ENCODE data around the gene ADCYAP1R1. TPM values are rescaled to one million over a fixed set of nuclear protein-coding genes. Genes with fewer than 3 reads are reported as not detected.

ADCYAP1R1 gene
- total RNA-seq, 6 experiments from 2014 or later, result 0.05 to 0.37 (median 0.29) TPM

DNA sequence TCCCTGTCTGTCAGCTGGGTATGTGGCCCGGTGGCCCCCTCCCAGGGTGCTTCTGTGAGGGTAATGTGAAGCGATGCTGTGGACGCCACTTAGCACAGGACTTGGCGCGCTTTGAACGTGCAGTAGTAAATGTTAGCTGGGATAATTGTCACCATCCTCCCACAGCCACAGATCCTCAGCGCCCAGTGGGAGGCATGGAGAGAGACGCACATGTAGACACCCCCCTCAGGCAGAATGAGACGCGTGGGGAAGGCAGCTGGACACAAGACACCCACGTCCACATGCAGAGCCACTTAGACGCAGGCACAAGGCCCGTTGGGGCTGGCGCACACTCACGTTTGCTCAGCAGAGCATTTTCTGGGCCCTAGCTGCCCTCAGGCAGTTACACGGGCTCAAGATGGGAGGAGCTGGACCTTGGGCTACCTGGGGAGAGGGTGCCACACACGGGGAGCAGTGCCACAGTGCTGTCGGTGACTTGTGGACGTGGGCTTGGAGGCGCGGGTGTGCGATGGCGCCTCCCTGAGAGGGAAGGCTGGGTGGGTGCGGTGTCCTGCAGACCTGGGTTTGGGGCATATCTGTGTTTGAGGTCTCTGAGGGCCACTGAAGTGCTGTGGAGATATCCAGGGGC is 26.4 kb downstream of the ADCYAP1R1 start:
- intact Hi-C loops (cut with DNase I), result no loop called here
- Histone ChIP-seq H3K9me3 (no peaks in the 10 kb centered on the region), H3K27ac (no peak overlapping the region), H3K4me1 (no peaks in the 10 kb centered on the region), H3K36me3 (no peaks in the 10 kb centered on the region), H3K27me3 (no peaks in the 10 kb centered on the region), H3K4me3 (no peak overlapping the region)
- DNase-seq, result peak in 1 of 3 donors; percentile 31
- no peak for TF ChIP-seq POLR2A (IDR thresholded peaks at IDR 0.05)
- TF ChIP-seq, protein P1, sequence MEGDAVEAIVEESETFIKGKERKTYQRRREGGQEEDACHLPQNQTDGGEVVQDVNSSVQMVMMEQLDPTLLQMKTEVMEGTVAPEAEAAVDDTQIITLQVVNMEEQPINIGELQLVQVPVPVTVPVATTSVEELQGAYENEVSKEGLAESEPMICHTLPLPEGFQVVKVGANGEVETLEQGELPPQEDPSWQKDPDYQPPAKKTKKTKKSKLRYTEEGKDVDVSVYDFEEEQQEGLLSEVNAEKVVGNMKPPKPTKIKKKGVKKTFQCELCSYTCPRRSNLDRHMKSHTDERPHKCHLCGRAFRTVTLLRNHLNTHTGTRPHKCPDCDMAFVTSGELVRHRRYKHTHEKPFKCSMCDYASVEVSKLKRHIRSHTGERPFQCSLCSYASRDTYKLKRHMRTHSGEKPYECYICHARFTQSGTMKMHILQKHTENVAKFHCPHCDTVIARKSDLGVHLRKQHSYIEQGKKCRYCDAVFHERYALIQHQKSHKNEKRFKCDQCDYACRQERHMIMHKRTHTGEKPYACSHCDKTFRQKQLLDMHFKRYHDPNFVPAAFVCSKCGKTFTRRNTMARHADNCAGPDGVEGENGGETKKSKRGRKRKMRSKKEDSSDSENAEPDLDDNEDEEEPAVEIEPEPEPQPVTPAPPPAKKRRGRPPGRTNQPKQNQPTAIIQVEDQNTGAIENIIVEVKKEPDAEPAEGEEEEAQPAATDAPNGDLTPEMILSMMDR (IDR thresholded peaks at IDR 0.05), result no peak
- no CpG with 5 or more reads among the region's 24 CpGs for WGBS (ENCODE audit: insufficient coverage, low coverage, low lambda C conversion rate, missing lambda C conversion rate)
- ATAC-seq, result no peak

DNA sequence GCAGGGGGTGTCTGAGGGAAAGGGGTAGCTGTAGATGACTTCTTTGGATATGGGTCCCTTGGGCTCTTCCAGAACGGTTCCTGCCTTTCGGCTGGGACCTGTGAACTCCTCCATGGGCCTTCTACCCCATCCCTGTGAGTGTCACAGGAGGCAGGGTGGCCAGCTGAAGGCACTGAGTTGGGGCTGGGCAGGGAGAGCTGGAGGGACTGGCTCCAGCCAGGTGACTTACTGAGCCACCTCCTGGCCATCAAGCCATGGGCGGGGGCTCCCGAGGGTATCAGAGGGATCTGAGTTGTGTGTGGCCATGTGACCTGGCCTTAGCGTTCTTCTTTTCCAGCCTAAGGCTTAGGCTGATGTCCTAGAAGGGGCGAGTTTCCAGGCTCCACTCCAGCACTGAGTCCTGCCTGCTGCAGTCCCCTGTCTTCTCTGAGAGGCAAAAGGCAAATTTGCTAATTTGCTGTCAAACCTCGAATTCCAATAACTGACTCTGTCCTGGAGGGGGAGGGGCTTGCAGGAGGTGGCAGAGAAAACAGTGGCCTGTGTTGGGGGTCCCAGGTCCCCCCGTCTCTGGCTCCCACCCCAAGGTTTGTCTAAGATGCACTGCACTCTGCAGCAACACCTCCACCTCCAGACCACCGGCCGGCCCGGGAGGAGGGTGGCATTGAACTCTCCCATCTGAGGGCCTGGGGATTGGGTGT is 27.2 kb downstream of the ADCYAP1R1 start:
- 44% methylated on average over 6 of the region's 11 CpGs for WGBS (ENCODE audit: insufficient coverage, low coverage, low lambda C conversion rate, missing lambda C conversion rate)
- H3K4me3 ChIP-seq, result no peak overlapping the region
- TF ChIP-seq, protein P1 (IDR thresholded peaks at IDR 0.05), result no peak
- TF ChIP-seq POLR2A (IDR thresholded peaks at IDR 0.05), result no peak

DNA sequence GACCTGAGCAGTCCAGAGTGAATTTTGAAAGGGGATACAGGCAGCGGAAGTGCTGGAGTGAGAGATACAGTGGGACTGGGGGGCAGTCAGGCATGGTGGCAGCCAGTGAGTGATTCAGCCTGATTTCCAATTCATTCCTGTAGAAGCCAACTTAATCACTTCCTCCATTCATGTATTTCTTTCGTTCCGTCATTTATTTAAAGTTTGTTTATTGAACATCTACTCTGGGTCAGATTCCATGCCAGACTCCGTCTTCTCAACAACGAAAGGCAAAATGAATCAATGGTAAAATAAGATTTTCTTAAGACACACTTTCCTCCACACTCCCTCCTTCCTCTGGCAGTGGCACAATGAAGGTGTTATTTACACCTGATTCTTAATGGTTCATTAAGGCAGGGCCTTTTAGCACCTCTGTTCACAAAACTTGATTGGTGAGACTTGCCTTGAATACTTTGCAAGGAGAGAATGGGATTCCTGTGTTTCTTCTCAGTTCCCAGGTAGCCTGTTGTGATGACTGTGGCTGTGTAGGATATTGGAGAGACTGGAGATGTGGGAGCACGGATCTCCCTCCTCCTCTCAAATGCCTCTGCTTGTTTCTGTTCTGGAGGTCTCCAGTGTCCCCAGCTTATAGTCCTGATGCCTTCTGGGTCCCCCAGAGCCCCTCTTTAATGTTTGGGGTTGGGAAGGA is 27.9 kb downstream of the ADCYAP1R1 start:
- Histone ChIP-seq H3K36me3 (no peaks in the 10 kb centered on the region), H3K27me3 (no peaks in the 10 kb centered on the region), H3K4me1 (no peaks in the 10 kb centered on the region), H3K9me3 (no peaks in the 10 kb centered on the region), H3K4me3 (no peak overlapping the region), H3K27ac (no peak overlapping the region)
- TF ChIP-seq POLR2A (IDR thresholded peaks at IDR 0.05), result no peak
- TF ChIP-seq, protein P1 (IDR thresholded peaks at IDR 0.05), result no peak
- intact Hi-C loops (cut with DNase I), result no loop called here
- DNase-seq, result no peak
- WGBS (ENCODE audit: insufficient coverage, low coverage, low lambda C conversion rate, missing lambda C conversion rate), result 39% methylated on average over 5 of the region's 6 CpGs
- ATAC-seq, result no peak

More for the DNA sequence above, 27.2 kb downstream of the ADCYAP1R1 start:
- intact Hi-C loops (cut with DNase I), result no loop called here
- Histone ChIP-seq H3K36me3 (no peaks in the 10 kb centered on the region), H3K4me1 (no peaks in the 10 kb centered on the region), H3K27me3 (no peaks in the 10 kb centered on the region), H3K27ac (no peak overlapping the region), H3K9me3 (no peaks in the 10 kb centered on the region)
- ATAC-seq (no peak), DNase-seq (peak in 1 of 3 donors; percentile 40)

DNA sequence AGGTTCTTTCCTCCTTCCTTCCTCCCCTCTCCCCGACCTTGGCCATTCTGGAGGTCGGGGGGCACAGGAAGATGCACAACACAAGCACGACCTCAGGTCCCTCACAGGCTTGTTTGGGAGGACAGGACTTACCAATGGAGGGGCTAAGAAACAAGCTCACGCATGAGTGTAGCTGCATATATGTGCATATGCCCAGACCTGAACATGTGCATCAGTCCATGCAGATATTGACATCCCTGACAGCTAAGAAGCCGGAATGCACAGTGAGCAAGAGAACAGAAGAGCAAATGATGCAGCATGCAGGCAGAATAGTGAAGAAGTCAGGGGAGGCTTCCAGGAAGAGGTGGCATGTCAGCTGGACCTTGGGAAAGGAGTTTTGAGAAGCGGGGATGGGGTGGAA is 28.7 kb downstream of the ADCYAP1R1 start:
- 41% methylated on average over 6 of the region's 6 CpGs for WGBS (ENCODE audit: insufficient coverage, low coverage, low lambda C conversion rate, missing lambda C conversion rate)
- no peaks in the 10 kb centered on the region for H3K27me3 ChIP-seq
- H3K27ac ChIP-seq, result no peak overlapping the region
- ATAC-seq, result no peak
- no peak overlapping the region for H3K4me3 ChIP-seq
- no peaks in the 10 kb centered on the region for H3K4me1 ChIP-seq
- H3K36me3 ChIP-seq, result no peaks in the 10 kb centered on the region
- TF ChIP-seq, protein P1 (IDR thresholded peaks at IDR 0.05), result no peak
- TF ChIP-seq POLR2A (IDR thresholded peaks at IDR 0.05), result no peak
- intact Hi-C loops (cut with DNase I), result no loop called here
- no peak for DNase-seq
- H3K9me3 ChIP-seq, result no peaks in the 10 kb centered on the region

All from right lobe of liver (tissue), 6 donors.